ENCODE data around the gene TECPR1.

Gene TECPR1

DNA sequence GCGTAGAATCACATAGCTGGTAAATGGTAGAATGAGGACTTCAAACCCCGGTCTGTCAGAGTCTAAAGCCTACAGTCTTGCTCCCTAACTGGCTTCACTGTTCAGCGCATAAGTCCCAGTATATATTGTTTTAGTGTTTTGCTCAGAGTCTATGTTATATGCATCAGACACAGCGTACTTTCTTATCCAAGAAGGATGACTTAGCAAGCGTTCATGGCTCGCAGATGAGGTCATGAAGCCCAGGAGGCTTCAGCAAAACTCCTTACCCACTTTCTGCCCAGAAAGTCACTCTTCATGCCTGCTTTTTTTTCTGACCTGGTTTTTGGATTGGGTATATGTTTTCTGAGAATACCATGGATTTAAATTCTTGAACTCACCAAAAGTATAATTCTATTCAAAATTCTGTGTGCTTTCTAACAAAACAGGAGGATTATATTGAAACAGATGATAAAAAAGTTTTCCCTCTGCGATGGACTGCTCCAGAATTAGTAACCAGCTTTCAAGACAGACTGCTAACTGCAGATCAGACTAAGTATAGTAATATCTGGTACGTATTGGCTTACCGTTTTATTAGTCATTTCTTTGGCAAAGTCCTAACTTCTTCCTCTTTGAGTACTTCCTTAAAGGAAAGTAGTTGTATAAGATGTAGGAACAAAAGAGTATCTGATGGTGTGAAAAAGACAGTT lies 65.4 kb downstream of the TECPR1 start:
- no peak for DNase-seq

DNA sequence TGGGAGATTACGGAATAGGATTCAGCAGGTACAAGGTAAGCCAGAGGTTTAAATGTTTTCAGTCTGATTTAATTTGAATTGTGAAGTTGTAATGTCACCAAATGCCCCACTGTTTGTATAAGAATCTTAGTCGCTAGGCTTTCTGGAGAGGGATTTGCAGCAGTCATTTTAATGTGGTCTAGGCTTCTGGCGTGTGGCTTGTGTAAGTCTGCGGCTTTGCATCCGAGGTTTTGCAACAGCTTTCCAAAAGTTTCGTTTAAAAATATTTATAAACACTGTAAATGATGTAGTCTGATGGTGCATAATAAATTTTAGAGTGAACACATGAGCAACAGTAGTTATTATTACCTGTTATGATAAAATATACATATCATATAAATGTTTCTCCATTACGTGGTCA lies 66.9 kb downstream of the TECPR1 start:
- no peak for DNase-seq

DNA sequence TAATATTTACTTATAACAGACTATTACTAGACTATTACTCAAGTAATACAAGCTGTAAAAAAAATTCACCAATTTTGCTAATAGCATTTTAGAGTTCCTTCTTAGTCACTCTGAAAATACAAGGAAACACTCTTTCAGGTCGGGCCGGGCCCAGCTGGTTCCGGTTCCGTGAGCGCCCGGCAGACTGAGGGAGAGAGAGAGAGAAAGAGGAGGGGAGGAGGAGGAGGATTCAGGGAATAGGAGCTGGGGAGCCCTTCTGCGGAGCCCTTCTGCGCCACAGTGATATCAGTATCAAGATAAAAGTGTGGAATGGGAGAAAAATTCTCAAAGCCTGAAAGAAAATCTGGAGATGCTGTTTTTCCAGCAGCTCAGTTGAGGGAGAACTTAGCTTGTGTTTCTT lies 71.3 kb downstream of the TECPR1 start:
- no peak for DNase-seq

DNA sequence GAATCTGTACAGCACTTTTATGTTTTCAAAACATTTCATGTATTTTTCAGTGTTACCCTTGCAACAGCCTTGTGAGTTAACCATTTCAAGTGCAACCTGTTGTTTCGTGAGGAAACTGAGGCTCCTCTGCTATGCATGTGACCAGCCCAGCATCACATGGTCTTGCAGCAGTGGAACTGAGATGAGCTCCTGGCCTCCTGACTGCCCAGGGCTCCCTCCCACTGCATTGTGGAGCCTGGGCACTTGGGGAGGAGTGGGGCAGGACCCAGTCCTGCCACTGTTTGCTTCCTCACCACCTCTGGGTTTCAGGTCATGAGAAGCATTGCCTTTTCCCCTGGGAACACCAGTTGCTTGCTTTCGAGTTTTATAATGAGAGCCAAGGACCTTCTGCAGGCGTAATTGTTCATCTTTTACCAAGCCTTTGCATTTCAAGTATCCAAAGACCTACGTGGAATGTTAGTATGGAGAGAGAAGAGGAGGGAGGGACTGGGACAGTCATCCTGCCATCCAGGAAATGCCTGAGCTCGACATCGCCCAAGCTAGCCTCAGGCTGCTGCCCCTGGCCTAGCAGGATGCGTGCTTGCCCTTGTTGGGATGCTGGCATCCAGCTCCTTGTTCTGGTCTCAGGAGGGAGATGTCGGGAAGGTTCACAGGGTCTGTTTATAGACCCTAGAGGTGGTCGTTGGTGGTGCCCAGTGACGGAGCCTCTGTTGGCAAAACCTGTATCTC lies 73.1 kb downstream of the TECPR1 start:
- no peak for DNase-seq

DNA sequence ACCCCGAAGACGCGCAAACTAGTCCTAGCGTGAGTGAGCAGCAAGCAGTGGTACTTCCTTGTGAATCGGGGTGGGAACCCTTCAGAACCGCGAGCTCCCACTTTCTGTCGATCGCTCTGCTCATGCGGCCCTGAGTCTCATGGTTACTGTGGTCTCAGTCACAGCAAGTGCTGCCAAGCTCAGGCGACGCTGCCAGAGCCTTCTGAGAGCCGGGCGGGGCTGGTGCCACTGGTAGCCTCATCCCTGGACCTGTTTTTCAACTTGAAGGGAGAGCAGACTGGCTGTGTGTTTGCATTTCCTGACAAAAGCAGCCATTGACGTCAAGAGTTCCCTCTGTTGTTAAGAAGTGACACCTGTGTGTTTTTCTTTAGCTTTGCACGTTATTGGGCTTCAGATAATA lies 73.7 kb downstream of the TECPR1 start:
- no peak for DNase-seq

DNA sequence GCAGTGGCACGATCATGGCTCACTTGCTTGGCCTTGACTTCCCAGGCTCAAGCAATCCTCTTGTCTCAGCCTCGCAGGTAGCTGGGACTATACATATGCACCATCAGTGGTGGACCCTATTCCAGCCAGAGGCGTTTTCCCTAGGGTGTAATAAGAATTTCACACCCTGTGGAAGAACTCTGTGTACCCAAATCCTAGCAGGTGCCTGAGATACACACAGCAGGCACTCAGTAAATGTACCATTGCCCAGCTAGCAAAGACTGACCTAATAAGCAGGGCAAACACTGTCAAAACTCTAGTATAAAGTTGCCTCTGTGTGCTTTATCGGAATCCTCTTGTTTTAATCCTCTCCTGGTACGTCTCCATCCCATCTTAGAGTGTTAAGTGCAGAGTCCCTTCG lies 74.5 kb downstream of the TECPR1 start:
- no peak for DNase-seq

DNA sequence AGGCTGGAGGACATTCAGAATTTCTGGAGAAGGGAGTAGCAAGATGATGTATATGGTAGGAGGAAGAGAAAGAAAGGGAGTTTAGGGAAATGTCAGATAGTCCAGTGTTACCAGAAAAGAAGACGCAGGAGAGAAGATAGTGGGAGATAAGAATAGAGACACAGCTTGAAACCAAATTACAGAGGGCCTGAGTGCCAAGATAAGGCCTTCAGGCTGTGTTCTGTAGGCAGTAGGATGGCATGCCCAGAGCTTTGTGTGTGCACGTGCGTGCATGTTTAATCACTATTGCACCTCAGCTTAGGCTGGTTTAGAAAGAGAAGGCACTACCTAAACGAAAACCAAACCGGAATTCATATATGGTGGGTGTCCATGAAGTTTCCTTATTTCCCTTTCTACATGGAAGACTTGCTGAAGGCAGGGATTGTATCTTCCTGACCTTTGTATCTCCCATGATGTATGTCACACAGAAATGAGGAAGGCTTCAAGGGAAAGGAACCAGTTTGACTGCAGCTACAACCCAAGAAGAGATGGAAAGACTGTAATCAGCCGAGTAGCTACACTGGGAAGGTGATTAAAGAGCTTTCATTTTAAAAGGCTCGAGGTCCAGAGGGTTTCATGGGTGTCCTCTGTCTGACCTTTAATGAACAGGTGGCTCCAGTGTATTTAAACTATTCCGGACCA lies 76.6 kb downstream of the TECPR1 start:
- DNase-seq, result no peak

DNA sequence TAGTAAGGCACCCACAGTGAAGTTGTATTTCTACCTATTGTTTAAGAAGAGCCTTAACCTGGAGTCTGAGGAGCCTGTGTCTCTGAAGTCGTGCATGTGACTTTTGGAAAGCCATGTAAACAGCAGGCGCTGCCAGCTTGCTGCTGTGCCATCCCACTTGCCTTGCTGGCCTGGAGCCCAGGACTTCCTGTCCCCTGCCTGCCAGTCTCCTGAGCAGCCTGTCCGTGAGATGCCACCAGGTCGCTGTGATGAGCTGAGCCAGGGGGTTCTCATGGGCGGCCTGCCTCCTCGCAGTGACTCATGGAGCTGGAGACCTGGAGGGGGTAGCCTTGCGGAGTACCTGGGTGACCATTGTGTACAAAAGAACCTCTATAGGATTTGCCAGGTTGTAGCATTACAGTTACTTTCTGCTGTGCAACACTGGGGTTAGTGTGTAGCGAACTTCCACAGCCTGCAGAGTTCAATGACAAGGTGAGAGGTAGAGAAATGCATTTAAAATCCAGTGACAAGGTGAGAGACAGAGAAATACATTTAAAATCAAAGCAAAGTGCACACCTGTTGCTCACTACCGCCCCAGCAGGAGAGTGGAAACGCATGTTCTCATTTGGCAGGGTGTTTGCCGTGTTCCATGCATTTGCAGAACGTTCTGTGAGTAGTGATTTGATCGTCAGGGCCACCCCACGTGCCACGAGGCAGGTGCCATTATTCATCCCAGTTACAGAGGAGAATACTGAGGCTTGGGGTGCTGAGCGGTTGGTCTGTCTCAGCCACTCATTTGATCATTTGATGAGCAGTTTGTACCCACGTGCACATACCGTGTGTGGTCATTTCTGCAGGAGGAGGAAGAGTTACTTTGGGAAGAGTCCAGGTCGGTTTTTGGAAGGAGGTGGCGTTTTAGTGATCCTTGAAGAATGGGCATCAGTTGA lies 77.4 kb downstream of the TECPR1 start:
- DNase-seq, result no peak

DNA sequence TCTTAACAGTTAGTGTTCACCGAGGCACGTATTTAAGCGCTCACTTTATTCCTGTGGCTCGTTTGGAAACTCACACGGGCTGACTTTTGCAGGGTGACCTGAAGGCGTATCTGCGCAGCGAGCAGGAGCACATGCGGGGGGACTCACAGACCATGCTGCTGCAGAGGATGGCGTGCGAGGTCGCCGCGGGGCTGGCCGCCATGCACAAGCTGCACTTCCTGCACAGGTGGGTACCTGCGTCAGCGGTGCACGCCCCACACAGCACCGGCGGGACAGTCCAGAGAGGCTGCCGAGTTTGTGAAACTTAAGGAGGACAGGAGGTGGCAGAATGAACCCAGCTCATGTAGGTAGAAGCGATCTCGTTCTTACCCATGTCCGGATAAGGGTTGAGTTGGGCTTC lies 80.6 kb downstream of the TECPR1 start:
- no peak for DNase-seq

DNA sequence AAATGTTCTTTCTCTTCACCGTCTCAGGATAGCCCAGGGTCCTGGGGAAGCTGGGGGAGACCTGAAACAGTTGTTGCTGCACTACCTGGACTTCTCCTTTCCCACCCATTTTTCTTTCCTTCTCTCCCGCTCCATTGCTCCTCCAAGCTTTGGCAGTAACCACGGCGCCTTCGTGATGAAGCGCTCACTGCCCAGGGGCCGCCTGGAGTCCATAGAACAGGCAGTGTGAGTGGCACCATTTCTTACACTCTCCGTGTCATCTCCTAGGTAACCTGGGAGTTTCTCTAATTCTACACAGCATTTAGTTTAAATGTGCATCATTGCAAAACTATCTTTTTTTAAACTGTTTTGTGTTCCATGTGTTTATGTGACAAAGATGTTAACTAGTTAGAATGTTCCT lies 81.1 kb downstream of the TECPR1 start:
- no peak for DNase-seq

DNA sequence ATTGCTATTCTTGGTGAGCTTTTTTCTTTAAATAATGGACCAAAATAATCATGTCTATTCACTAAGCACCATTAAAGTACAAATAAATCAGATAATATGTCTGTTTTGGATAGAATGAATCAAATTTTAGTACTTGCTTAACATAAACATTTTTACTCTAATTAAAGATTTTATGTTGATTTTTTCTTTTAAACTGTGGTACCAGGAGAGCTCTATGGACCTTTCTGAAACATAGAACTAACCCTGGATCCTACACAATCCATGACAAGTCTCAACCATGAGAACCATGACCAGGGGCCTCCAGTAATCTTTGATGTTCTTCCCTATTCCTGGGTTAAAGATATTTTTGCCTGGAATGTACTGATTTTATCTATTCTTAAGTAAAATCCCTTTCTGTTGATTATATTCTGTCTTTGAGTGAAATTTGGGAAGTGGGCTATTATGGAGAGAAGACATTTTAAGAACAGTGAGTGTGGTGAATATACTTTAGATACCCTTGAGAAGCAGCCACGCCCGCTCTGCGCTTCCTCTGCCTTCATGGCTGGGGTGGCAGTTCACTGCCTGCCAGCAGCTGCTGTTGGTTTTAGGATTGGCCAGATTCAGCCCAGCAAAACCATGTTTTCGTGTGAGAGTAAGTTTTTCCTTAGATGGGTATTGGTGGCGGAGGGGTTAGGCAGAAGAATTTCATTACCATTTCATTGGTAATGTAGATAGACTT lies 83.0 kb downstream of the TECPR1 start:
- DNase-seq, result no peak

DNA sequence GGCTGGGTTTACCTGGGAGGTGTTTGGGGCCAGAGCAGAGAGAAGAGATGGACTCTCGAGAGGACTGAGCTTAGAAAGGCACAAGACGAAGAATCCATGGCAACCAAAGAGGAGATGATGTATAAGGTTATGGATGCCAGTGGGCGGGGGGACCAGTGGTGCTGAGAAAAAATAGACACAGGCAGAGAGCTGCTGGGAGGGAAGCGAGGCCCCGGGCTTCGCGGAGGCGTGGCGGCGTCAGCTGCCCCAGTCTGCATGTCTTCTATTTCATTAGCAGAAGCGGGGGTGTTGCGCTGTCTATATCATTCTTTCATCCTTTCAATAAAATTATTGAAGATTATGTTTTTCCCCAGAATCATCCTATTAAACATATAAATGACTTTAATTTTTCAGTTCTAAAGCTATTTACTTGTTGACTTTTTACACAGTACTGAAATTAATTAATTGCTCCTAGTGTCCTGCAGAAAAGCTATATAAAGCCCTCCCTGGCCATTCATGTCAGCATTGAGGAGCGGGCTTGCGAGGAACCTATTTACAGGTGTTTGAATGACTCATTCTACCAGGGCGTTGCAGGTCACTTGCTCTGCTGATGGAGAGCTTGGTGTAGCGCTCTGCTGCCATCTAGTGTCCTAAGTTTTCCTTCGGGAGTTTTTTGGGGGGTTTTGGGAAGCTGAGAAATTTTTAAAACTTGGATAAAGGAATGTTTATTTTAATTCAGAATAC lies 83.7 kb downstream of the TECPR1 start:
- peak; percentile 23 to 43 (median 36) for DNase-seq

DNA sequence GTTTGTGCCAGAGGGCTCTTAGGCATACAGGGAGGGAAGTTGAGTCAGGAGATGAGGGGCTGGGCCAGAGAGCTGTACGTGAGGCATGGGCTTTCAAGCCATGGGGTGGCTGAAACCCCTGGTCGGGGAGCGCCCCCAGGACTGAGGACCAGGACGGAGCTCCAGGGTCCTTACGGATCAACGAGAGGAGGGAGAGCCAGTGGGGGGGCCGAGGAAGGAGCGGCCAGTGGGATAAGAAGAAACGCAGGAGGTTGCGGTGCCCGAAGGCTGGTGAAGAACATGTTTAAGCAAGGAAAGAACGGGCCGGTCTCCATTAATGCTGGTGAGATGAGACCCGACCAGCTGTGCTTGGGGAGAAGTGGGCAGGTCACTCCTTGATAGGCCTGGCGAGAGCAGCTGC lies 84.4 kb downstream of the TECPR1 start:
- DNase-seq, result no peak

DNA sequence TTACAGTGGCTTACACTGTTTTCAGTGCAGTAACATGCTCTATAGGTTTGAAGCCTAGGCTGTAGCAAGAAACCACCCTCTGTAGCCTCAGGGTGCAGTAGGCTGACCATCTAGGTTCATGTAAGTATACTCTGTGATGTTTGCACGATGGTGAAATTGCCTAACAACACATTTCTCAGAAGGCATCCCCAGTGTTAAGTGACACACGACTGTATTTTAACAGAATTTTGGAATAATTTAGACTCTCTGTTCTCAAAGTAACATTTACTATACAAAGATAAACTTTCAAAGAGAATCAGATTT lies 85.4 kb downstream of the TECPR1 start:
- no peak for DNase-seq

DNA sequence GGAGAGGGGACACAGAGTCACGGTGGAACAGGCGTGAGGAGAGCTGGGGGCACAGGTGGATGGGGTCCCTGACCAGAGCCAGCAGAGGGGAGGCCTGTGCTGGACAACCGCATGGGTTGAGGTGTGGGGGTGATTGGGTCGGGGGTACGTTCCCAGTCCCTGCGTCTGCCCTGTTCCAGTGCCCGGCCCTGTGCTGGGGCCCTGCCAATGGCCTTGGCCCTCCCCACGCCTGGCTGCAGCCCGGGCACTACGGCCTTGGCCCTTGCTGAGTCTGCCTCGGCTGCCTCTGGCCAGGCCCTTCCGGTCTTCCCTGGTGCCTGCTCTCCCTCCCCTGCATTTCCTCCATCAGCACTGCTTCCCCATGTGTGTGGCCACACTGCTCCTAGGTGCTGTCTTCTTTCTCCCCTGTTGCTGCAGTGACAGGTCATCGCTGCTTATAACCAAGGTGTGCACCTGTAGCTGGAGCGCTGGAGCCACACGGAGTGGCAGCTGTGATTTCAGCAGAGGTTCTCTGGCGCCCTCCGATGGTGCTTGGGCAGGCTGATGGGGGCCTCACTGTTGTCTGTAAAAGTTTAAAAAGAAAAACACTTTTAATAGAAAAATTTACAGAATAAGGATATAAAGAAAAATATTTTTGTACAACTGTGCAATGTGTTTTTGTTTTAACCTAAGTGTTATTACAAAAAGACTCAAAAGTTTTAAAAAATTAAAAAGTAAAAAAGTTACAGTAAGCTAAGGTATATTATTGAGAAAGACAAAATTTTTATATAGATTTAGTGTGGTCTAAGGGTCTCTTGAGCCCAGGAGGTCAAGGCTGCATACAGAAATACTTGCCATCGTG lies 86.0 kb downstream of the TECPR1 start:
- DNase-seq, result peak in 1 of 4 experiments; percentile 8

Measured in activated CD4-positive, CD25-positive, alpha-beta regulatory T cell (primary cell).